Ovary (tissue), 3 donors: ENCODE measurements around the gene UNC5B.

Experiments used
- CTCF ChIP-seq, 3 donors: fragments of 450-650 bp in 2 of 3; fragments of 200-600 bp in 1 of 3; IDR thresholded peaks; one replicate each; pipeline versions ENCODE4 v1.5.1 to v1.8.0; 2016 to 2022; ENCODE audit warnings: antibody characterized with exemption in 3 of 3, mild to moderate bottlenecking in 1 of 3
- POLR2A ChIP-seq: fragments of 450-650 bp; IDR thresholded peaks from one replicate; pipeline ENCODE4 v1.6.1; 2017; ENCODE audit warnings: antibody characterized with exemption, mild to moderate bottlenecking, moderate library complexity
- donor health status: DM: no; HTN: no; CAD: no.

GRCh38 chr10:71197955-71198354 is 14.4 kb upstream of the UNC5B start:
- no peak for TF ChIP-seq CTCF (IDR thresholded peaks at IDR 0.05)
- no peak for TF ChIP-seq POLR2A
